Measurements from ENCODE around the gene PTPRD.

DNA sequence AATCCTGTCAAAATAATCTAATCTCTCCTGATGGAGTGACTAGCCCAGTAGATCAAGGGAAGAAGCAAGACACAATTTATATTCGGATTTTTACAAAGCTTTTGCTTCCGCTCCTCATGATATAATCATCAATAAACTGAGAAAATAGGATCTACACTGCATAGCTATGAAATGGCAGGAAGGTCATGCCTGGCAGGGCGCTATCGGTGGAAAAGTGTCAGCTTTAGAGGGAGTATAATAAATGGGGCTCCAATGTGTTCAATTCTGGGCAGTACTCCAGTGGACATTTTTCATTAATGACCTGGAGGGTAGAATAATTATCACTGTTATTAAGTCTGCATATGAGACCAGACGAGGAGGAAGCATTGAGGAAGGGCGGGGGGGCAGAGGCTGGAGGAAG, 1799.9 kb downstream of the PTPRD start:
- TF ChIP-seq, protein P1, sequence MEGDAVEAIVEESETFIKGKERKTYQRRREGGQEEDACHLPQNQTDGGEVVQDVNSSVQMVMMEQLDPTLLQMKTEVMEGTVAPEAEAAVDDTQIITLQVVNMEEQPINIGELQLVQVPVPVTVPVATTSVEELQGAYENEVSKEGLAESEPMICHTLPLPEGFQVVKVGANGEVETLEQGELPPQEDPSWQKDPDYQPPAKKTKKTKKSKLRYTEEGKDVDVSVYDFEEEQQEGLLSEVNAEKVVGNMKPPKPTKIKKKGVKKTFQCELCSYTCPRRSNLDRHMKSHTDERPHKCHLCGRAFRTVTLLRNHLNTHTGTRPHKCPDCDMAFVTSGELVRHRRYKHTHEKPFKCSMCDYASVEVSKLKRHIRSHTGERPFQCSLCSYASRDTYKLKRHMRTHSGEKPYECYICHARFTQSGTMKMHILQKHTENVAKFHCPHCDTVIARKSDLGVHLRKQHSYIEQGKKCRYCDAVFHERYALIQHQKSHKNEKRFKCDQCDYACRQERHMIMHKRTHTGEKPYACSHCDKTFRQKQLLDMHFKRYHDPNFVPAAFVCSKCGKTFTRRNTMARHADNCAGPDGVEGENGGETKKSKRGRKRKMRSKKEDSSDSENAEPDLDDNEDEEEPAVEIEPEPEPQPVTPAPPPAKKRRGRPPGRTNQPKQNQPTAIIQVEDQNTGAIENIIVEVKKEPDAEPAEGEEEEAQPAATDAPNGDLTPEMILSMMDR (IDR thresholded peaks at IDR 0.05): no peak
- no peak for TF ChIP-seq POLR2AphosphoS5 (IDR thresholded peaks at IDR 0.05; ENCODE audit: low read depth, low read length)
